Naive B cell (primary cell): Measurements from ENCODE around the gene TSTD1. TPM values are rescaled to one million over a fixed set of nuclear protein-coding genes. Genes with fewer than 3 reads are reported as not detected.
"Not testable (repeated sequence)": the region's sequence is repeated elsewhere in the genome, so short reads cannot be mapped to it uniquely, and the experiment has no call there.

Experiments
- ATAC-seq, 2 donors: fragments of 150-1000 bp; cut with Tn5 transposase; 2 replicates each; pipeline ENCODE4 v1.10.0; 2021; ENCODE audit warnings: low read depth in 2 of 2, mild to moderate bottlenecking in 2 of 2, moderate library complexity in 2 of 2
- DNase-seq: peaks from one replicate; pipeline ENCODE4 v3.0.0; 2022
- H3K27ac Mint-ChIP-seq, 6 donors: one replicate each; pipeline ENCODE4 v1.8.0; 2020 to 2022; ENCODE audit warnings: mild to moderate bottlenecking in 6 of 6, mixed read lengths in 6 of 6, moderate library complexity in 5 of 6, inconsistent platforms in 2 of 6
- H3K27me3 Mint-ChIP-seq, 3 donors: one replicate each; pipeline ENCODE4 v1.8.0; 2021 to 2022; ENCODE audit warnings: mixed read lengths in 3 of 3, mild to moderate bottlenecking in 1 of 3
- H3K36me3 Mint-ChIP-seq, 2 donors: one replicate each; pipeline ENCODE4 v1.8.0; 2020 to 2022; ENCODE audit warnings: mixed read lengths in 2 of 2, inconsistent platforms in 1 of 2, mild to moderate bottlenecking in 1 of 2
- H3K4me1 Mint-ChIP-seq, 3 donors: one replicate each; pipeline ENCODE4 v1.8.0; 2020 to 2022; ENCODE audit warnings: mixed read lengths in 3 of 3, inconsistent platforms in 1 of 3, mild to moderate bottlenecking in 1 of 3, moderate library complexity in 1 of 3
- H3K4me3 Mint-ChIP-seq, 8 donors: one replicate each; pipeline ENCODE4 v1.8.0; 2020 to 2022; ENCODE audit warnings: mild to moderate bottlenecking in 8 of 8, mixed read lengths in 8 of 8, moderate library complexity in 8 of 8, inconsistent platforms in 2 of 8
- H3K9me3 Mint-ChIP-seq, 7 donors: one replicate each; pipeline ENCODE4 v1.8.0; 2020 to 2022; ENCODE audit warnings: mixed read lengths in 7 of 7, mild to moderate bottlenecking in 5 of 7, inconsistent platforms in 2 of 7, moderate library complexity in 1 of 7
- polyA plus RNA-seq, 6 donors: library from polyadenylated mRNA; unstranded; fragments of 300-500 nt; fragmentation: Illumina TruSeq; gene quantifications; one replicate each; pipeline ENCODE4 v1.2.3, GENCODE V29; 2021; ENCODE audit warnings: low read depth in 6 of 6

The TSTD1 gene
- polyA plus RNA-seq, 6 donors from 2014 or later, result 477 to 790 (median 657) TPM

DNA sequence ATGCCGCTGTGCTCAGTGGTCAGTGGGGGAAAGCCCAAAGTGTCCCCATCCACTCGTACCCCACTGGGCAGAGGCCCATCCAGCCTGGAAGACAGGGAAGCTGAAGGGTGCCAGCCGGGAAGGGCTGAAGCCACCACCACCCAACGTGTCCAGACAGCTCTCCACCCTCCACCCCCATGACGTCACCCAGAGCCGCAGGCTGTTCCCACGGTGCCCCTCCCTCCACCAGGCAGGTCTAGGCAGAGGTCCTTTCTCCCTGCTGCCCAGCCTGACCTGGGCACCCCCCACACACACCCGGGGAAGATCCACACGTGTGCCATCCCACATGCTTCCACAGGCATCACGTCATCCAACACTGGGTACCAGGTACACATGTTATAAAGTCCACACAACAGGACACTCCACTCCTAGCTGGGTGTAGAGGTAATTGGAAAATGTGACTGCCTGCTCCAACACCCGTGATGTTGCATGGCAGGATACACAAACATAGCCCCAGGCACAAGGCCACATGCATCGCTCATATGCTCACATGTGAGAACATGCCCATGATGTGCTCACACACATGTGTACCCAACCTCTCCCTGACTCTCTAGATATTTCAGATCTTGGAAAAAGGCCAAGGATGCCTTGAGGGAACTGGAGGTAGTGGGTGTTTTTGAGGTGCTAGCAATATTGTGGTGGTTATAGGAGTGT, 36.1 kb upstream of the TSTD1 start:
- ATAC-seq, result no peak
- H3K27ac Mint-ChIP-seq, result peak overlapping the region in 1 of 6 donors; percentile 39

DNA sequence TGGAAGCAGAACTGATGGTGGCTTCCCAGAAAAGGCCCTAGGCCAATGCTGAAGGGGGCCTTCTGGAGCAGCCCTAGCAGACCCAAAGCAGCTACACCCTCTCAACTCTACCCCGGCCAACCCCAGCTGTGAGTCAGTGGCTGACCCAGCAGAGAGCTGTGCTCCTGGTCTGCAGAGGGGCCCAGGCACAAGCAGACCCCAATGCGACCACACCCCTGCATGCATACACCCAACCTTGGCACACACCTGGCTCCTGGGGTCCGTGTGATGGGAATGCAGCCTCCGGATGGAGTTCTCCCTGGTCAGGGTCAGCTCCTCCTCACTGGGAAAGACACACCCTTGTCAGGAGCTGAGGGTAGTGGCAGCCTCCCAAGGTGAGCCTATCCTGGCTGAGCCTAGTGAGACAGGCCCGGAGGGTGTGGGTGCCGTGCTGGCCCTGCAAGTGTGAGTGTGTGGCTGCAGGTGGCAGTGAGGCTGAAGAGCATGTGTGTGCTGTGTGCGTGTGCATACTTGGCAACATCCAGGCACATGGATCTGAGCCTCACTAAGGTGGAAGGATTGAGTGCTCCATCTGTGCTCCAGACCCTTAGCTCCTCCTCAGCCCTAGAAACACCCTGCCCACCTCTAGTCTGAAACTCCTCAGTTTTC, 34.8 kb upstream of the TSTD1 start:
- Mint-ChIP-seq H3K36me3 (no peaks in the 10 kb centered on the region), H3K27ac (peak overlapping the region in 2 of 6 donors; percentile 67 to 88), H3K4me3 (peak overlapping the region in 1 of 8 donors; percentile 61), H3K9me3 (no peaks in the 10 kb centered on the region), H3K27me3 (no peaks in the 10 kb centered on the region), H3K4me1 (peaks cover 23 to 31% (median 24%) of the 10 kb centered on the region in 3 donors)
- ATAC-seq (no peak), DNase-seq (no peak)

More for the DNA sequence above, 36.1 kb upstream of the TSTD1 start:
- H3K9me3 Mint-ChIP-seq, result no peaks in the 10 kb centered on the region
- no peak overlapping the region for H3K4me3 Mint-ChIP-seq
- H3K4me1 Mint-ChIP-seq, result peaks cover 15 to 19% (median 17%) of the 10 kb centered on the region in 3 donors
- no peaks in the 10 kb centered on the region for H3K36me3 Mint-ChIP-seq
- DNase-seq, result no peak
- H3K27me3 Mint-ChIP-seq, result no peaks in the 10 kb centered on the region

DNA sequence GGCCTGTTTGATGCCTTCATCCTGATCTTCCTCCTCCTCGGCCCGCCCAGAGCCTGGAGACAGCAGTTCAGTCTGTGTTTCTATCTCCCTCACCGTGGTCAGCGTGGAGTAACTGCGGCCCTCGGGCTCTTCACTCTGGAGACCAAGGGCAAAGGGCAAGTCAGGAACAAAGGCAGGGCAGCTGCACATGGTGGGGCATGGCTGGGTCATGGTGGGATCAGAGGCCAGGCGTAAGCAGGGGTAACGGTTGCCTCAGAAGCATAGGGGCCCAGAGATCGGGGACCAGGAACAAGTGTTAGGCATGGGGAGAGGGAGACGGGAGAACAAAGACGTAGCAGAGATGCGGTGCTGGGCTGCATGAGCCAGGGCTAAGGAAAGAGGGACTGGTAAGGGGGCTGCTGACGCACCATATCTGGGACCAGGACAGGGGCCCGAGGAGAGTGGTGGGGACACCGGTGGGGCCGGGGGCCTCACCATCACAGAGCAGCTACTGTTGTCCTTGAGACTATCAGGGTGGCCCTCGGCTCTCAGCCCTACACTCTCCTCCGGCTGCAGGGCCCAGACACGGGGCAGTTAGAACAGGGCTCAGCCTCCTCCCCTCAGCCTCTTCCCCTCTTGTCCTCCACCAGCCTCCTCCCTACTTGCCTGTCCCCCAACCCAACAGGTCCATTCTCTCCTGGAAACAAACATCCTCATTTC, 34.1 kb upstream of the TSTD1 start:
- Mint-ChIP-seq H3K27me3 (no peaks in the 10 kb centered on the region), H3K9me3 (no peaks in the 10 kb centered on the region), H3K4me3 (peak overlapping the region in 1 of 8 donors; percentile 61), H3K4me1 (peaks cover 30 to 38% (median 30%) of the 10 kb centered on the region in 3 donors), H3K27ac (peak overlapping the region in 2 of 6 donors; percentile 67 to 88), H3K36me3 (no peaks in the 10 kb centered on the region)
- DNase-seq (no peak), ATAC-seq (no peak)

DNA sequence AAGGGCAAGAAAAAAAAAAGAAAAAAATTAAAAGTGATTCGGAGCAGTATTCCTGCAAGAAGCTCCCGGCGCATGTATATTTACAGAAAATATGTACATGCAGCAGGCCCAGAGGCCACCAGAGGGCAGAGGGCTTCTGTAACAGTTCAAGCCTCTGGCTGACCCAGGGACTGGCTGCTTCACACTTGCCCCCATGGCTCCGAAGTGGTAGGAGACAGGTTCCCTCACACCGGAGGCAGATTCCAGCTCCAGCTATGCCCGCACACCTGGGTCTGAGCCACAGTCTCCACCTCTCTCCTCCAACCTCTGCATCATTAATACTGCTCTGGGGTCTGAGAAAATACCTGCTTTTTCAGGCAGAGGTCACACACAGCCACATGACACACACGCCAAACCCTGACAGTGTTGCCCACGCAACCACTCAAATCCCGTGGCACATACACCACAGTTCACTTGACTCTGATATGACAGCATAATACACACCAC, 33.2 kb upstream of the TSTD1 start:
- DNase-seq (peak; percentile 53), ATAC-seq (no peak)
- H3K9me3 Mint-ChIP-seq, result no peaks in the 10 kb centered on the region
- no peaks in the 10 kb centered on the region for H3K27me3 Mint-ChIP-seq
- H3K4me1 Mint-ChIP-seq, result peaks cover 40 to 48% (median 40%) of the 10 kb centered on the region in 3 donors
- H3K36me3 Mint-ChIP-seq, result peaks cover 0 to 9% of the 10 kb centered on the region in 2 donors
- H3K4me3 Mint-ChIP-seq, result peak overlapping the region in 1 of 8 donors; percentile 58
- peak overlapping the region; percentile 4 to 93 (median 55) for H3K27ac Mint-ChIP-seq

DNA sequence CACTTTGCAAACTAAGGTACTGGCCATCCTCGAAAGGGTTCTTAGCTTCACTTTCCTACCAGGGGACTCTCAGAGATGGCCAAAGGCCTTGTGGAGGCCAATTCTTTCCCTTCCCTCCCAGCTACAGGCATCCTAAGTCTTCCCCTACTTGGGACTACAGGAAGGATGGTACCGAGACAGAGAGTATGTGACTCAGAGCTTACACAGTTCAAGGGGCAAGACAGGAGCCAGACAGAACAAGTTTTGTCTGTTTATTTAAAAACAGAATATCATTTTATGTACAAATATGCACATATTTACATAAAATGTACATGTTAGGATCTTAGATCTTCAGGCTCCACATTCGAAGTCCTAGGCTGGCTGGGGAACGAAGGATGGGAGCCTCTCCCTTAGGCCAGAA, 32.0 kb upstream of the TSTD1 start:
- Mint-ChIP-seq H3K4me1 (peaks cover 48 to 54% (median 50%) of the 10 kb centered on the region in 3 donors), H3K27me3 (no peaks in the 10 kb centered on the region), H3K36me3 (peaks cover 0 to 13% of the 10 kb centered on the region in 2 donors), H3K9me3 (no peaks in the 10 kb centered on the region), H3K4me3 (peak overlapping the region in 3 of 8 donors; percentile 56 to 99 (median 58)), H3K27ac (peak overlapping the region; percentile 86 to 99 (median 98))
- ATAC-seq, result no peak
- no peak for DNase-seq

DNA sequence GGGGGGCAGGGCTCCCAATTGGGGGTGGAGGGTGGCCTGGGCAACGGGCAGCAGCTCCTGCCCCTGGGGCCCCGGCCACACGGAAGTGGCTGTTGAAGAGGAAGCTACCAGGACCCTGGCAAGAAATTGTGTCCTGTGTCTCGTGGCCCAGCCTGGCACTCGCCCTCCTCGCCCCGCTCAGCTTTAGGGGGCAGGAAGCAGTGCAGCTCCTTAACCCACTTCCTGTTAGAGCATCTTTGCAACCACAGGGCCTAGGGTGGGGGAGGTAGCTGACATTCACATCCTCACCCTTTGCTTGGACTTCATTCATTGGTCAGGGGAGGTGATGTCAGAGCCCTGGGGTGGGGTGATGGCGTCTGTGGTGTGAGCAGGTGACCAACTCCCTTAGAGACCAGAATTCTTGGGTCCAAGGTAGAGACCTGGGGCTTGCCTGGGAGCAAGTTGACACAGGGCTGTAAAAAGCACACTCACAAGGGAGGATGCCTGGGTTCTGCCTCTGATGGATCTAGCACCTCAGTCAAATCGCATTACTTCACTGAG, 31.0 kb upstream of the TSTD1 start, which contains the start of gene ARHGAP30:
ARHGAP30 (minus strand) TSS at position 161 of the 540 bp plus-strand sequence. CDS start 267 bp downstream, outside the sequence.
- H3K9me3 Mint-ChIP-seq, result no peaks in the 10 kb centered on the region
- peak within 1 kb of the TSS; percentile 90 to 100 (median 99) for H3K4me3 Mint-ChIP-seq
- no peaks in the 10 kb centered on the region for H3K27me3 Mint-ChIP-seq
- peak within 1 kb of the TSS; percentile 93 to 99 (median 98) for H3K27ac Mint-ChIP-seq
- H3K36me3 Mint-ChIP-seq, result peaks cover 0 to 13% of the 10 kb centered on the region in 2 donors
- H3K4me1 Mint-ChIP-seq, result peaks cover 48 to 57% (median 56%) of the 10 kb centered on the region in 3 donors
- DNase-seq, result peak; percentile 91
- ATAC-seq, result peak; percentile 78 to 82

DNA sequence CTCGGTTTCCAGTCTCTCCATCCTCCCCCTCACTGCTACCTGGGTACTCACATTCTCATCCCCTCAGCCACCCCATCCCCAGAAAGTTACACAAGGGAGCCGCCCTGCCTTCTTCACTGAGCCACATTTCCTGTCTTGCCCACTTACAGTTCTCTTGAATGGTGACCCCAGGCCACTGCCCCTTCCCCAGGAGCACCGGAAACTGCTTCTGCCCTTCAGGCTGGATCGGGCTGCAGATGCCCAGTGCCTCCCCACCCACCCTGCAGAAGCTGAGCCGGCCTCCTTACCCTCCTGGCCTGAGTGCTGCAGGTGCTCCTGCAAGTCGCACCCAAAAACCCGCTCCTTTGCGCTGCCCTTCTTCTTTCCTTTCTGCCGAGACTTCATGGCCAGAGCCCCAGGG, 30.5 kb upstream of the TSTD1 start:
- DNase-seq, result no peak

DNA sequence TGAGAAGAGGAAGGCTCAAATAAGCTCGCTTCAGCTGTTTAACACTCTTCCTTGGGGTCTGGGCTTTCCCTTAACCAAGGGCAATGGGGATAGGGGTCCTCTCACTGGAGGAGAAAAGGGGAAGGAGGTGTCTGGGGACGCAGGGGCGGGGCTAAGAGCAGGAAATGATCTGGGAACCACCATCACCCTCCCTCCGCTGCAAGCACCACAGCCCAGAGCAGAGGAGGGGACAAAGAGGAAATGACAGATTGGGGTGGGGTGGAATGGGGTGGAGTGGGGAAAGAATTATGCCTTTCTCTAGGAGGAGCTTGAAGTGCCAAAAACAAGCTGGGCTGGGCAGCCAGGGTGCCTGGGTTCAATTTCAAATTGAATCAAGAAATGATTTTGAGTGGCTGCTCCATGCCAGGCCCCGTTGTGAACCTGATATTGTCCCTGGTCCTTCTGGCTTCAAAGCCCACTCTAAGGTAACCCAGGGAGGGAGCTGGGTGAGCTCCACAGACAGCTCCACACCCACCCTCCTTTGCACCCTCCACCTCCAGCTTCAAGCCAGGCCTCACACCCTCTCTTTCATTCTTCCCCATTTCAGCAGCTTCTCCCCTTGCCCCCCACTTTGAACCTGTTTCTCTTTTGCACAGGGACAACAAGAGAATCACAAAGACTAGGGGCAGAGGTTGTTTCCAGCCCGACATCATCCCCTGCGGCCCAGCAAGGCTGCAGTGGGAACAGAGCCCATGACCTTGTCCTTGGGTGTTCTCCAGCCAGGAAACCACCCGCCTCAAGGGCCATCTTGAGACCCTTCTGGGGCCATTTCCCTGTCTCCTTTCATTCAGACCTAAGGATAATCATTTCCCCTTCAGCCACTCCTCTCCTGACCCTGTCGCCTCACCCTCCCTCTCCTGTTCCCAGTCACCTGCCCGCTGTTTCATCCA, 29.8 kb upstream of the TSTD1 start:
- H3K27ac Mint-ChIP-seq, result peak overlapping the region; percentile 93 to 99 (median 98)
- peaks cover 59 to 70% (median 69%) of the 10 kb centered on the region in 3 donors for H3K4me1 Mint-ChIP-seq

More for the DNA sequence above, 30.5 kb upstream of the TSTD1 start:
- H3K27me3 Mint-ChIP-seq, result no peaks in the 10 kb centered on the region
- H3K27ac Mint-ChIP-seq, result peak overlapping the region; percentile 93 to 99 (median 98)
- ATAC-seq, result no peak
- peak overlapping the region; percentile 90 to 100 (median 99) for H3K4me3 Mint-ChIP-seq
- H3K4me1 Mint-ChIP-seq, result peaks cover 54 to 63% (median 62%) of the 10 kb centered on the region in 3 donors
- peaks cover 0 to 14% of the 10 kb centered on the region in 2 donors for H3K36me3 Mint-ChIP-seq
- no peaks in the 10 kb centered on the region for H3K9me3 Mint-ChIP-seq

DNA sequence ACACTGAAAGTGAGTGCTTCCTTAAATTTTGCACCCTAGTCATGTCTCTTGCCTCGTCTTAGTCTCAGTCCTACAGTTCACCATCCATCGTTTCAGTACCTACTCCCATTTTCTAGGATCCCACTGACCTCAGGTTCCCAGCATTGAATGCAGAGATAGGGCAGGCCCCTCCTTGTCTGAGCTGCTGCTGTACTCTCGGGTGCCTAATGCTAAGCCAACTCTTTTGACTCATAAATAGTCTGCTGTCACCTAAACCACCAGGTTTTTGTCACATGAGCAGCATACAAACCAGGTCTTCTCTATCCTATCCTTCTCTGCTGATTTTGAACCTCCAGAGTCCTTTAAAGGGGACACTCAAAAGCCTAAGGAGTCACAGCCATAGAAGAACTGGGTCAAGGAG, 27.9 kb upstream of the TSTD1 start:
- no peak for ATAC-seq
- H3K27me3 Mint-ChIP-seq, result no peaks in the 10 kb centered on the region
- H3K36me3 Mint-ChIP-seq, result peaks cover 0 to 20% of the 10 kb centered on the region in 2 donors
- peak overlapping the region; percentile 86 to 100 (median 99) for H3K4me3 Mint-ChIP-seq
- H3K4me1 Mint-ChIP-seq, result peaks cover 57 to 79% (median 77%) of the 10 kb centered on the region in 3 donors
- peak overlapping the region; percentile 37 to 99 (median 85) for H3K27ac Mint-ChIP-seq
- no peaks in the 10 kb centered on the region for H3K9me3 Mint-ChIP-seq
- DNase-seq, result no peak

More for the DNA sequence above, 29.8 kb upstream of the TSTD1 start:
- Mint-ChIP-seq H3K36me3 (peaks cover 0 to 20% of the 10 kb centered on the region in 2 donors), H3K9me3 (no peaks in the 10 kb centered on the region), H3K27me3 (no peaks in the 10 kb centered on the region), H3K4me3 (peak overlapping the region; percentile 90 to 100 (median 99))
- peak; percentile 89 for DNase-seq
- peak; percentile 70 to 71 for ATAC-seq

DNA sequence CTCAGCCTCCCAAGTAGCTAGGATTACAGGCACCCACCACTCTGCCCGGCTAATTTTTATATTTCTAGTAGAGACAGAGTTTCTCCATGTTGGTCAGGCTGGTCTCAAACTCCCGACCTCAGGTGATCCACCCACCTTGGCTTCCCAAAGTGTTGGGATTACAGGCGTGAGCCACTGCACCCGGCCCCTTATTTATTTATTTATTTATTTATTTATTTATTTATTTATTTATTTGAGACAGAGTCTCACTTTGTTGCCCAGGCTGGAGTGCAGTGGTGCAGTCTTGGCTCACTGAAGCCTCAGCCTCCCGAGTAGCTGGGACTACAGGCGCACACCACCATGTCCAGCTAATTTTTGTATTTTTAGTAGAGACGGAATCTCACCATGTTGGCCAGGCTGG, 26.9 kb upstream of the TSTD1 start:
- not testable (repeated sequence) for H3K9me3 Mint-ChIP-seq, DNase-seq, H3K27me3 Mint-ChIP-seq, ATAC-seq
- Mint-ChIP-seq H3K4me1 (peaks cover 53 to 83% (median 76%) of the 10 kb centered on the region in 3 donors), H3K36me3 (peaks cover 0 to 20% of the 10 kb centered on the region in 2 donors), H3K4me3 (peak overlapping the region in 4 of 8 donors; percentile 15 to 47 (median 22)), H3K27ac (peak overlapping the region in 5 of 6 donors; percentile 57 to 93 (median 84))

DNA sequence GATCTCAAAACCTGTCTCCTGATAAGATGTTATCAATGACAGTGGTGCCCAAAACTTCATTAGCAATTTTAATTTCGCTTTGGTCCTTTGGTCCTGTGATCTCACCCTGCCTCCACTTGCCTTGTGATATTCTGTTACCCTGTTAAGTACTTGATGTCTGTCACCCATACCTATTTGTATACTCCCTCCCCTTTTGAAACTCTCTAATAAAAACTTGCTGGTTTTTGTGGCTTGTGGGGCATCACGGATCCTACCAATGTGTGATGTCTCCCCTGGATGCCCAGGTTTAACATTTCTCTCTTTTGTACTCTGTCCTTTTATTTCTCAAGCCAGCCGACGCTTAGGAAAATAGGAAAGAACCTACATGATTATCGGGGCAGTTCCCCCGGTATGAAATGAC, 25.2 kb upstream of the TSTD1 start:
- H3K9me3 Mint-ChIP-seq, result not testable (repeated sequence)

DNA sequence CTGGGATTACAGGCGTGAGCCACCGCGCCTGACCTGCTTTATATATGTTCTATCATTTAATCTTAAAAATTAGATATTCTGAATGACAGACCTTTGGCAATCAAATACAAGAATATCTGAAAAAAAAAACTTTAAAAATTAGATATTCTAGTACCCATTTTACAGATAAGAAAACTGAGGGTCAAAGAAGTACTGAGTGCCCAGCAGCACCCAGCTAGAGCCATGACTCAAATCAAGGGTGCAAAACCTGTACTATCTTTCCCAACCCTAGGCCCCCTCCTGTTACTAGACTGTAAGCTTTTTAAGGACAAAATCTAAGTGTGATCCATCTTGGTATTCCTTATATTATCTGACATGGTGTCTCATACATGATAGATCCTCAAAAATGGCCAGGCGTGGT, 22.7 kb upstream of the TSTD1 start:
- peaks cover 27 to 73% (median 59%) of the 10 kb centered on the region in 3 donors for H3K4me1 Mint-ChIP-seq

More for the DNA sequence above, 25.2 kb upstream of the TSTD1 start:
- DNase-seq, ATAC-seq, H3K27me3 Mint-ChIP-seq: not testable (repeated sequence)
- H3K36me3 Mint-ChIP-seq, result peaks cover 0 to 20% of the 10 kb centered on the region in 2 donors
- peaks cover 47 to 87% (median 74%) of the 10 kb centered on the region in 3 donors for H3K4me1 Mint-ChIP-seq
- peak overlapping the region in 5 of 6 donors; percentile 86 to 97 (median 94) for H3K27ac Mint-ChIP-seq
- peak overlapping the region in 5 of 8 donors; percentile 21 to 67 (median 57) for H3K4me3 Mint-ChIP-seq

More for the DNA sequence above, 22.7 kb upstream of the TSTD1 start:
- Mint-ChIP-seq H3K4me3 (peak overlapping the region in 1 of 8 donors; percentile 35), H3K36me3 (peaks cover 4 to 13% of the 10 kb centered on the region in 2 donors), H3K27me3 (no peaks in the 10 kb centered on the region), H3K9me3 (no peaks in the 10 kb centered on the region), H3K27ac (peak overlapping the region in 2 of 6 donors; percentile 72 to 82)
- DNase-seq (no peak), ATAC-seq (no peak)
